IMR-90 (cell line): ENCODE results near the gene SHISAL2B. TPM values are rescaled to one million over a fixed set of nuclear protein-coding genes. Genes with fewer than 3 reads are reported as not detected.
"Not testable (repeated sequence)": the region's sequence is repeated elsewhere in the genome, so short reads cannot be mapped to it uniquely, and the experiment has no call there.

Experiments used
- ATAC-seq: fragments of 200-7000 bp; cut with Tn5 transposase; 2 replicates; pipeline ENCODE4 v1.9.1; 2020; ENCODE audit warnings: low read depth, mild to moderate bottlenecking, moderate library complexity
- BruUV-seq: library from RNA; stranded (reverse); fragments of 400-500 nt; replicated peaks from 2 replicates; lab custom pipeline; 2021; lab: Mats Ljungman, UMichigan
- CTCF ChIA-PET: fragments of 300-600 bp; formaldehyde crosslinking; extraction: SDS; loops from one replicate; lab custom pipeline; 2021; ENCODE audit warnings: antibody characterized with exemption; lab: Yijun Ruan, JAX
- POLR2A ChIA-PET: fragments of 300-600 bp; sonication (Branson Sonifier 250); formaldehyde crosslinking; loops from one replicate; lab custom pipeline; 2022; ENCODE audit warnings: antibody characterized with exemption; ENCODE audit not compliant: unreplicated experiment; lab: Charles Lee
- DNase-seq: peaks from one replicate; pipeline ENCODE4 v3.0.0; 2013
- H2AFZ ChIP-seq: replicated peaks from 2 replicates; pipeline ENCODE3; 2013; ENCODE audit warnings: low read length, mild to moderate bottlenecking; ENCODE audit not compliant: poor library complexity
- H2AK5ac ChIP-seq: 2 replicates; pipeline ENCODE4 v1.6.1; 2013; ENCODE audit warnings: low read depth, low read length, inconsistent platforms
- H2AK9ac ChIP-seq: replicated peaks from 2 replicates; pipeline ENCODE3; 2013; ENCODE audit warnings: mild to moderate bottlenecking, low read depth, low read length, moderate library complexity; ENCODE audit not compliant: poor library complexity
- H2BK120ac ChIP-seq: 2 replicates; pipeline ENCODE4 v1.6.1; 2013; ENCODE audit warnings: low read depth, low read length, inconsistent platforms
- H2BK15ac ChIP-seq: 3 replicates; pipeline ENCODE4 v1.6.1; 2013; ENCODE audit warnings: low read depth, low read length, inconsistent platforms
- H2BK20ac ChIP-seq: 2 replicates; pipeline ENCODE4 v1.6.1; 2013; ENCODE audit warnings: low read depth, mild to moderate bottlenecking, inconsistent platforms, low read length, moderate library complexity
- H2BK5ac ChIP-seq: 2 replicates; pipeline ENCODE4 v1.6.1; 2013; ENCODE audit warnings: mild to moderate bottlenecking, low read depth, low read length, inconsistent platforms; ENCODE audit not compliant: poor library complexity, severe bottlenecking
- H3K14ac ChIP-seq: replicated peaks from 2 replicates; pipeline ENCODE4 v1.6.1; 2013; ENCODE audit warnings: low read depth, low read length, inconsistent platforms
- H3K18ac ChIP-seq: 2 replicates; pipeline ENCODE4 v1.6.1; 2013; ENCODE audit warnings: low read depth, low read length, control low read depth
- H3K23ac ChIP-seq: 2 replicates; pipeline ENCODE4 v1.6.1; 2013; ENCODE audit warnings: low read depth, low read length, inconsistent platforms
- H3K27ac ChIP-seq: 2 replicates; pipeline ENCODE4 v1.5.1; 2013; ENCODE audit warnings: mild to moderate bottlenecking, control low read depth, low read length; ENCODE audit not compliant: insufficient read depth
- H3K27me3 ChIP-seq: 2 replicates; pipeline ENCODE4 v1.6.1; 2013; ENCODE audit warnings: low read length; ENCODE audit not compliant: control insufficient read depth, insufficient read depth
- H3K36me3 ChIP-seq: 2 replicates; pipeline ENCODE4 v1.6.1; 2013; ENCODE audit warnings: low read length, mixed read lengths; ENCODE audit not compliant: control insufficient read depth, insufficient read depth
- H3K4ac ChIP-seq: 2 replicates; pipeline ENCODE4 v1.6.1; 2013; ENCODE audit warnings: low read depth, low read length, inconsistent platforms
- H3K4me1 ChIP-seq: 2 replicates; pipeline ENCODE4 v1.6.1; 2013; ENCODE audit warnings: low read length, mixed read lengths; ENCODE audit not compliant: control insufficient read depth, insufficient read depth
- H3K4me2 ChIP-seq: 2 replicates; pipeline ENCODE4 v1.6.1; 2013; ENCODE audit warnings: low read depth, mild to moderate bottlenecking, control low read depth, low read length, moderate library complexity
- H3K4me3 ChIP-seq: 2 replicates; pipeline ENCODE4 v1.5.1; 2013; ENCODE audit warnings: low read depth, mild to moderate bottlenecking, control low read depth, low read length, moderate library complexity; ENCODE audit not compliant: insufficient read depth
- H3K56ac ChIP-seq: 2 replicates; pipeline ENCODE4 v1.6.1; 2013; ENCODE audit warnings: low read length, inconsistent platforms; ENCODE audit not compliant: insufficient read depth; ENCODE audit errors: extremely low read depth
- H3K79me1 ChIP-seq, 2 experiments: 2 replicates each; pipeline ENCODE4 v1.6.1; 2013; ENCODE audit warnings: low read length in 2 of 2, inconsistent platforms in 1 of 2, low read depth in 1 of 2
- H3K9ac ChIP-seq: 2 replicates; pipeline ENCODE4 v1.6.1; 2013; ENCODE audit warnings: low read depth, low read length, control low read depth
- H3K9me1 ChIP-seq: 2 replicates; pipeline ENCODE4 v1.6.1; 2013; ENCODE audit warnings: low read length, inconsistent platforms; ENCODE audit not compliant: insufficient read depth
- H3K9me3 ChIP-seq: 2 replicates; pipeline ENCODE4 v1.6.1; 2013; ENCODE audit warnings: low read length; ENCODE audit not compliant: control insufficient read depth, insufficient read depth
- H4K20me1 ChIP-seq: 2 replicates; pipeline ENCODE4 v1.6.1; 2013; ENCODE audit warnings: low read length, inconsistent platforms; ENCODE audit not compliant: insufficient read depth
- H4K5ac ChIP-seq: 2 replicates; pipeline ENCODE4 v1.6.1; 2013; ENCODE audit warnings: mild to moderate bottlenecking, low read depth, low read length, control low read depth
- H4K8ac ChIP-seq, 2 experiments: 2 replicates each; pipeline ENCODE4 v1.6.1; 2013; ENCODE audit warnings: low read depth in 2 of 2, low read length in 2 of 2, control low read depth in 1 of 2, inconsistent platforms in 1 of 2
- H4K91ac ChIP-seq: 2 replicates; pipeline ENCODE4 v1.6.1; 2013; ENCODE audit warnings: low read depth, low read length, inconsistent platforms; ENCODE audit not compliant: insufficient read depth
- RAD21 ChIP-seq: IDR thresholded peaks from 2 replicates; pipeline ENCODE4 v1.6.1; 2012; ENCODE audit warnings: low read length, improper control_type of control experiment
- RCOR1 ChIP-seq: IDR thresholded peaks from 2 replicates; pipeline ENCODE4 v1.6.1; 2012; ENCODE audit warnings: mild to moderate bottlenecking, low read length, improper control_type of control experiment; ENCODE audit not compliant: insufficient replicate concordance
- RFX5 ChIP-seq: IDR thresholded peaks from 2 replicates; pipeline ENCODE4 v1.8.0; 2012; ENCODE audit warnings: low read depth, mild to moderate bottlenecking, low read length, moderate library complexity
- WGBS, 2 experiments: methylation state at CpG; one replicate each; pipeline versions ENCODE4 v1.1.5 to v1.1.7; 2013; ENCODE audit warnings: missing lambda C conversion rate in 2 of 2; ENCODE audit not compliant: insufficient read length in 1 of 2; ENCODE audit errors: extremely low coverage in 2 of 2; 5-methylcytosine and 5-hydroxymethylcytosine counted together
- dilution Hi-C: fragments of 300-500 bp; cut with HindIII; formaldehyde crosslinking; loops from one replicate; pipeline ENCODE4 v1.14.3; 2018; ENCODE audit warnings: low sequenced_read_pairs; ENCODE audit not compliant: unreplicated experiment
- in situ Hi-C: fragments of 300-500 bp; cut with MboI; formaldehyde crosslinking; loops from 3 replicates; pipeline ENCODE4 v1.14.3; 2019; ENCODE audit warnings: low sequenced_read_pairs, inconsistent platforms, mixed read lengths
- intact Hi-C: fragments of 100-400 bp; cut with micrococcal nuclease; formaldehyde crosslinking; loops from 2 replicates; pipeline ENCODE4 v1.10.0; 2022
- polyA plus RNA-seq, 3 experiments: library from polyadenylated mRNA; depleted of rRNA; stranded (reverse); fragments of >200 nt; gene quantifications; 2 replicates each; pipeline ENCODE4 v1.2.3, GENCODE V29; 2012; ENCODE audit warnings: low replicate concordance in 1 of 3
- total RNA-seq: library from RNA; depleted of rRNA; stranded (reverse); fragments of >200 nt; gene quantifications from 2 replicates; pipeline ENCODE4 v1.2.3, GENCODE V29; 2012

Gene SHISAL2B
- total and polyA plus RNA-seq, 2 of the 4 experiments (the other 2 are of a cell fraction): not detected

DNA sequence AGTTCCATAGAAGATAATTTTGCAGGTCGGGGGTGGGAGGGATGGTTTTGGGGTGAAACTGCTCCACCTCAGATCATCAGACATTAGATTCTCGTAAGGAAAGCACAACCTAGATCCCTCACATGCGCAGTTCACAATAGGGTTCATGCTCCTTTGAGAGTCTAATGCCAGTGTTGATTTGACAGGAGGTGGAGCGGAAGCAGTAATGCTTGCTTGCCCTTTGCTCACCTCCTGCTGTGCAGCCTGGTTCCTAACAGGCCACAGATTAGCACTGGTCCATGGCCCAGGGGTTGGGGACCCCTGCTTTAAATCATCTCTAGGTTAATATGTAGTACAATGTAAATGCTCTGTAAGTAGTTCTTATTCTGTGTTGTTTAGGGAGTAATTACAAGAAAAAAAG, 10.5 kb downstream of the SHISAL2B start:
- Histone ChIP-seq H3K9ac (no peak overlapping the region), H3K9me1 (no peaks in the 10 kb centered on the region), H3K14ac (no peak overlapping the region), H2AFZ (no peak overlapping the region), H3K4me1 (no peaks in the 10 kb centered on the region), H3K79me1 (no peaks in the 10 kb centered on the region), H3K56ac (no peak overlapping the region), H3K4me2 (no peak overlapping the region), H2BK5ac (no peak overlapping the region), H4K20me1 (no peaks in the 10 kb centered on the region), H4K8ac (no peak overlapping the region), H4K91ac (no peak overlapping the region), H3K23ac (no peak overlapping the region), H2AK9ac (no peak overlapping the region), H3K4me3 (no peak overlapping the region), H3K36me3 (no peaks in the 10 kb centered on the region), H3K27me3 (no peaks in the 10 kb centered on the region; the same call in 1 of the 2 replicates), H3K4ac (no peak overlapping the region), H2AK5ac (no peak overlapping the region), H2BK15ac (no peak overlapping the region), H3K9me3 (no peaks in the 10 kb centered on the region), H3K18ac (no peak overlapping the region), H2BK120ac (no peak overlapping the region), H3K27ac (no peak overlapping the region), H4K5ac (no peak overlapping the region), H2BK20ac (no peak overlapping the region)
- CTCF ChIA-PET: no interaction called here
- no peak for DNase-seq
- intact Hi-C loops: no loop called here
- POLR2A ChIA-PET: no interaction called here
- in situ Hi-C loops: no loop called here
- WGBS, 2 experiments: no CpG with 5 or more reads among the region's 4 CpGs
- no peak for ATAC-seq
- dilution Hi-C loops: no loop called here
- BruUV-seq: no TSS peak
- no peak for TF ChIP-seq RFX5
- TF ChIP-seq RAD21: no peak
- TF ChIP-seq RCOR1: no peak

DNA sequence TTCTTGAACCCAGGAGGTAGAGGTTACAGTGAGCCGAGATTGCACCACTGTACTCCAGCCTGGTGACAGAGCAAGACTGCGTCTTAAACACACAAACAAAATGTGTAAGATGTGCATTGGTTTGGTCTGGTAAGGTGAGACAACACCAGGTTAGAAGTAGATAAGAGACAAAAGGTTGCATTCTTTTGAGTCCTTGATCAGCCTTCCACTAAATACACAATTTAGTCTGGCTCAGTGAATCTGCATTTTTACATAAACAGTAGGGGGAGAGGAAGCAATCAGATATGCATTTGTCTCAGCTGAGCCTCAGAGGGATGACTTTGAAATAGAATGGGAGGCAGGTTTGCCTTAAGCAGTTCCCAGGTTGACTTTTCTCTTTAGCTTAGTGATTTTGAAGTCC, 15.8 kb downstream of the SHISAL2B start:
- H3K14ac ChIP-seq, H4K20me1 ChIP-seq, in situ Hi-C loops, H2BK15ac ChIP-seq, H3K23ac ChIP-seq, dilution Hi-C loops, H2AK5ac ChIP-seq, H3K56ac ChIP-seq, H4K5ac ChIP-seq, H3K36me3 ChIP-seq, H3K4ac ChIP-seq, H3K18ac ChIP-seq, H3K4me1 ChIP-seq, H2AFZ ChIP-seq, BruUV-seq, H2BK20ac ChIP-seq, H3K27ac ChIP-seq, H3K27me3 ChIP-seq, POLR2A ChIA-PET, H4K91ac ChIP-seq, H4K8ac ChIP-seq, H3K9me3 ChIP-seq, DNase-seq, H2BK120ac ChIP-seq, H3K9me1 ChIP-seq, CTCF ChIA-PET, H2BK5ac ChIP-seq, H3K79me1 ChIP-seq, H3K9ac ChIP-seq, intact Hi-C loops, H3K4me3 ChIP-seq, H3K4me2 ChIP-seq, ATAC-seq, H2AK9ac ChIP-seq: not testable (repeated sequence)
- no CpG with 5 or more reads among the region's 2 CpGs for WGBS, 2 experiments
